CD14-positive monocyte (primary cell): ENCODE data around the gene IL21R. TPM values are rescaled to one million over a fixed set of nuclear protein-coding genes. Genes with fewer than 3 reads are reported as not detected.
A peak's percentile ranks its signal among the peaks of the same experiment; 100 is the strongest.

Experiments used
- DNase-seq, 3 donors: peaks; one replicate each; pipeline ENCODE4 v3.0.0-alpha.2; 2011 to 2022
- H2AFZ ChIP-seq: 2 replicates; pipeline ENCODE4 v1.6.0; 2012; ENCODE audit warnings: mild to moderate bottlenecking, low read depth, low read length, inconsistent platforms; ENCODE audit not compliant: insufficient read depth, poor library complexity, severe bottlenecking
- H3K27ac ChIP-seq, 2 donors: 1 replicate in 1 of 2; 2 replicates in 1 of 2; pipeline ENCODE4 v1.5.1; 2012 to 2013; ENCODE audit warnings: low read length in 2 of 2, control low read depth in 1 of 2, inconsistent platforms in 1 of 2, low read depth in 1 of 2, mild to moderate bottlenecking in 1 of 2
- H3K27me3 ChIP-seq, 2 donors: one replicate each; pipeline versions ENCODE4 v1.6.0 to v1.6.1; 2011 to 2013; ENCODE audit warnings: low read length in 2 of 2; ENCODE audit not compliant: control insufficient read depth in 2 of 2, insufficient read depth in 2 of 2
- H3K36me3 ChIP-seq, 2 donors: replicated peaks in 1 of 2; 1 replicate in 1 of 2; 2 replicates in 1 of 2; pipeline versions ENCODE4 v1.5.1 to v1.6.1; 2012 to 2013; ENCODE audit warnings: low read length in 2 of 2, control low read depth in 1 of 2, inconsistent platforms in 1 of 2, mild to moderate bottlenecking in 1 of 2; ENCODE audit not compliant: insufficient read depth in 2 of 2, control insufficient read depth in 1 of 2
- H3K4me1 ChIP-seq, 2 donors: 1 replicate in 1 of 2; 2 replicates in 1 of 2; pipeline versions ENCODE4 v1.5.1 to v1.6.1; 2012 to 2013; ENCODE audit warnings: low read length in 2 of 2, control low read depth in 1 of 2, inconsistent platforms in 1 of 2, mild to moderate bottlenecking in 1 of 2, moderate library complexity in 1 of 2; ENCODE audit not compliant: insufficient read depth in 2 of 2, control insufficient read depth in 1 of 2
- H3K4me2 ChIP-seq: replicated peaks from 2 replicates; pipeline ENCODE3; 2012; ENCODE audit warnings: low read length, moderate library complexity, mild to moderate bottlenecking; ENCODE audit not compliant: poor library complexity, severe bottlenecking; ENCODE audit errors: extremely low read depth
- H3K4me3 ChIP-seq, 3 experiments: fragments of 200-600 bp in 1 of 3; sonication (generic) in 1 of 3; replicated peaks in 1 of 3; 1 replicate in 2 of 3; 2 replicates in 1 of 3; pipeline ENCODE4 v1.5.1; 2011 to 2013; ENCODE audit warnings: low read length in 3 of 3, mild to moderate bottlenecking in 3 of 3, control low read depth in 2 of 3, low read depth in 2 of 3, inconsistent platforms in 1 of 3, moderate library complexity in 1 of 3
- H3K79me2 ChIP-seq: 2 replicates; pipeline ENCODE4 v1.6.0; 2012; ENCODE audit warnings: mild to moderate bottlenecking, control low read depth, inconsistent platforms, low read length, moderate library complexity; ENCODE audit not compliant: insufficient read depth
- H3K9ac ChIP-seq: 2 replicates; pipeline ENCODE4 v1.6.0; 2017; ENCODE audit warnings: low read length, mild to moderate bottlenecking; ENCODE audit not compliant: insufficient read depth, poor library complexity, severe bottlenecking
- H3K9me3 ChIP-seq, 2 donors: replicated peaks in 1 of 2; 1 replicate in 1 of 2; 2 replicates in 1 of 2; pipeline versions ENCODE4 v1.5.1 to v1.6.1; 2012 to 2013; ENCODE audit warnings: low read length in 2 of 2, control low read depth in 1 of 2; ENCODE audit not compliant: control insufficient read depth in 1 of 2, insufficient read depth in 1 of 2
- H4K20me1 ChIP-seq: 2 replicates; pipeline ENCODE4 v1.6.0; 2012; ENCODE audit warnings: mild to moderate bottlenecking, low read length, control low read depth, moderate library complexity; ENCODE audit not compliant: insufficient read depth
- H3K27ac Mint-ChIP-seq, 7 donors: one replicate each; pipeline ENCODE4 v1.8.0; 2020; ENCODE audit warnings: mild to moderate bottlenecking in 7 of 7, mixed read lengths in 7 of 7, moderate library complexity in 6 of 7, inconsistent platforms in 2 of 7
- H3K27me3 Mint-ChIP-seq, 3 donors: one replicate each; pipeline ENCODE4 v1.8.0; 2021 to 2022; ENCODE audit warnings: low read depth in 3 of 3, mild to moderate bottlenecking in 3 of 3, mixed read lengths in 3 of 3, moderate library complexity in 3 of 3, inconsistent platforms in 1 of 3
- H3K36me3 Mint-ChIP-seq, 2 donors: one replicate each; pipeline ENCODE4 v1.8.0; 2020; ENCODE audit warnings: mixed read lengths in 2 of 2, inconsistent platforms in 1 of 2, mild to moderate bottlenecking in 1 of 2
- H3K4me1 Mint-ChIP-seq: one replicate; pipeline ENCODE4 v1.8.0; 2020; ENCODE audit warnings: mild to moderate bottlenecking, mixed read lengths
- H3K4me3 Mint-ChIP-seq, 2 donors: one replicate each; pipeline ENCODE4 v1.8.0; 2020; ENCODE audit warnings: mild to moderate bottlenecking in 2 of 2, mixed read lengths in 2 of 2, moderate library complexity in 1 of 2
- H3K9me3 Mint-ChIP-seq, 7 donors: one replicate each; pipeline ENCODE4 v1.8.0; 2020 to 2022; ENCODE audit warnings: mixed read lengths in 7 of 7, mild to moderate bottlenecking in 6 of 7, moderate library complexity in 6 of 7, inconsistent platforms in 2 of 7
- whole genome bisulfite sequencing: methylation state at CpG from one replicate; pipeline ENCODE4 v1.1.5; 2013; ENCODE audit warnings: missing lambda C conversion rate; ENCODE audit not compliant: insufficient coverage; 5-methylcytosine and 5-hydroxymethylcytosine counted together
- intact Hi-C, 2 donors: fragments of 100-400 bp; cut with micrococcal nuclease; formaldehyde crosslinking; loops; one replicate each; pipeline versions ENCODE4 v1.15.0 to v1.15.1; 2023
- polyA plus RNA-seq, 3 donors: library from polyadenylated mRNA; depleted of rRNA in 1 of 3; unstranded in 2 of 3; stranded (reverse) in 1 of 3; fragments of 300-500 nt in 2 of 3; fragments of >200 nt in 1 of 3; fragmentation: Illumina TruSeq in 2 of 3; gene quantifications; 1 replicate in 2 of 3; 2 replicates in 1 of 3; pipeline ENCODE4 v1.2.3, GENCODE V29; 2012 to 2021
- TF ChIP-seq, protein P1 (sequence below): fragments of 200-600 bp; IDR thresholded peaks from one replicate; pipeline ENCODE4 v1.8.0; 2022; ENCODE audit warnings: antibody characterized with exemption, mild to moderate bottlenecking

IL21R gene
- polyA plus RNA-seq, 3 donors = 1.0 to 1.7 (median 1.4) TPM

DNA sequence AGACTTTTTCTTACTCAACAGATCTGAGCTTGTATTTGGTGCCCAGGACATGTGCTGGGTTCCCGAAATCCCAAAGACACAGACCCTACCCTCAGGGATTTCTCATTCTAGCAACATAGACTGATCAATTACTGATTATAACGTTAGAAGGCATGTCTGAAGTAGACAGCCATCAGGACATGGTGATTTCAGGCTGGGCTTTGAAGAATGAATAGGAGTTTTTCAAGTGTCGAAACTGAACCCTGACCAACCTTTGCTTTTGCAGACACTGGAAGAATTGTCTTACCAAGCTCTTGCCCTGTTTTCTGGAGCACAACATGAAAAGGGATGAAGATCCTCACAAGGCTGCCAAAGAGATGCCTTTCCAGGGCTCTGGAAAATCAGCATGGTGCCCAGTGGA is 40.0 kb upstream of the IL21R start:
- peaks cover 31% of the 10 kb centered on the region for H4K20me1 ChIP-seq
- peak overlapping the region in 2 of 7 donors; percentile 18 to 34 for H3K27ac Mint-ChIP-seq
- no peak overlapping the region for H2AFZ ChIP-seq
- peaks cover 72 to 74% of the 10 kb centered on the region in 2 donors for H3K36me3 ChIP-seq
- H3K36me3 Mint-ChIP-seq = peaks cover 65 to 78% of the 10 kb centered on the region in 2 donors
- no peaks in the 10 kb centered on the region for H3K27me3 ChIP-seq
- H3K4me1 Mint-ChIP-seq = peaks cover 4% of the 10 kb centered on the region
- no peaks in the 10 kb centered on the region for H3K79me2 ChIP-seq
- no peak overlapping the region for H3K9ac ChIP-seq
- H3K4me3 ChIP-seq = no peak overlapping the region
- H3K9me3 Mint-ChIP-seq = peaks cover 0 to 7% (median 5%) of the 10 kb centered on the region in 7 donors
- intact Hi-C loops = no loop called here
- 100% methylated on average over 2 of the region's 3 CpGs for WGBS
- TF ChIP-seq, protein P1, sequence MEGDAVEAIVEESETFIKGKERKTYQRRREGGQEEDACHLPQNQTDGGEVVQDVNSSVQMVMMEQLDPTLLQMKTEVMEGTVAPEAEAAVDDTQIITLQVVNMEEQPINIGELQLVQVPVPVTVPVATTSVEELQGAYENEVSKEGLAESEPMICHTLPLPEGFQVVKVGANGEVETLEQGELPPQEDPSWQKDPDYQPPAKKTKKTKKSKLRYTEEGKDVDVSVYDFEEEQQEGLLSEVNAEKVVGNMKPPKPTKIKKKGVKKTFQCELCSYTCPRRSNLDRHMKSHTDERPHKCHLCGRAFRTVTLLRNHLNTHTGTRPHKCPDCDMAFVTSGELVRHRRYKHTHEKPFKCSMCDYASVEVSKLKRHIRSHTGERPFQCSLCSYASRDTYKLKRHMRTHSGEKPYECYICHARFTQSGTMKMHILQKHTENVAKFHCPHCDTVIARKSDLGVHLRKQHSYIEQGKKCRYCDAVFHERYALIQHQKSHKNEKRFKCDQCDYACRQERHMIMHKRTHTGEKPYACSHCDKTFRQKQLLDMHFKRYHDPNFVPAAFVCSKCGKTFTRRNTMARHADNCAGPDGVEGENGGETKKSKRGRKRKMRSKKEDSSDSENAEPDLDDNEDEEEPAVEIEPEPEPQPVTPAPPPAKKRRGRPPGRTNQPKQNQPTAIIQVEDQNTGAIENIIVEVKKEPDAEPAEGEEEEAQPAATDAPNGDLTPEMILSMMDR = no peak
- H3K4me3 Mint-ChIP-seq = no peak overlapping the region
- H3K4me2 ChIP-seq = no peak overlapping the region
- H3K4me1 ChIP-seq = peaks cover 2 to 5% of the 10 kb centered on the region in 2 donors
- no peak for DNase-seq
- no peak overlapping the region for H3K27ac ChIP-seq
- peaks cover 0 to 10% of the 10 kb centered on the region in 2 donors for H3K9me3 ChIP-seq
- no peaks in the 10 kb centered on the region for H3K27me3 Mint-ChIP-seq

DNA sequence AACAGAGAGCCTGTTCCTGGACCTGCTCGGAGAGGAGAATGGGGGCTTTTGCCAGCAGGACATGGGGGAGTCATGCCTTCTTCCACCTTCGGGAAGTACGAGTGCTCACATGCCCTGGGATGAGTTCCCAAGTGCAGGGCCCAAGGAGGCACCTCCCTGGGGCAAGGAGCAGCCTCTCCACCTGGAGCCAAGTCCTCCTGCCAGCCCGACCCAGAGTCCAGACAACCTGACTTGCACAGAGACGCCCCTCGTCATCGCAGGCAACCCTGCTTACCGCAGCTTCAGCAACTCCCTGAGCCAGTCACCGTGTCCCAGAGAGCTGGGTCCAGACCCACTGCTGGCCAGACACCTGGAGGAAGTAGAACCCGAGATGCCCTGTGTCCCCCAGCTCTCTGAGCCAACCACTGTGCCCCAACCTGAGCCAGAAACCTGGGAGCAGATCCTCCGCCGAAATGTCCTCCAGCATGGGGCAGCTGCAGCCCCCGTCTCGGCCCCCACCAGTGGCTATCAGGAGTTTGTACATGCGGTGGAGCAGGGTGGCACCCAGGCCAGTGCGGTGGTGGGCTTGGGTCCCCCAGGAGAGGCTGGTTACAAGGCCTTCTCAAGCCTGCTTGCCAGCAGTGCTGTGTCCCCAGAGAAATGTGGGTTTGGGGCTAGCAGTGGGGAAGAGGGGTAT is 39.3 kb upstream of the IL21R start:
- TF ChIP-seq, protein P1 = no peak
- WGBS = 98% methylated on average over 16 of the region's 16 CpGs
- Histone ChIP-seq H3K27ac (peak overlapping the region in 1 of 2 donors; percentile 26), H3K4me3 (no peak overlapping the region), H3K27me3 (no peaks in the 10 kb centered on the region), H3K4me2 (no peak overlapping the region), H3K9ac (no peak overlapping the region), H4K20me1 (peaks cover 31% of the 10 kb centered on the region), H2AFZ (no peak overlapping the region), H3K36me3 (peaks cover 67% of the 10 kb centered on the region in 2 donors), H3K79me2 (no peaks in the 10 kb centered on the region), H3K9me3 (peaks cover 0 to 10% of the 10 kb centered on the region in 2 donors), H3K4me1 (peaks cover 10 to 12% of the 10 kb centered on the region in 2 donors)
- DNase-seq = no peak
- H3K27ac Mint-ChIP-seq = peak overlapping the region in 2 of 7 donors; percentile 18 to 26
- no peaks in the 10 kb centered on the region for H3K27me3 Mint-ChIP-seq
- peaks cover 11% of the 10 kb centered on the region for H3K4me1 Mint-ChIP-seq
- intact Hi-C loops = no loop called here
- H3K36me3 Mint-ChIP-seq = peaks cover 61 to 71% of the 10 kb centered on the region in 2 donors
- no peak overlapping the region for H3K4me3 Mint-ChIP-seq
- peaks cover 0 to 7% (median 5%) of the 10 kb centered on the region in 7 donors for H3K9me3 Mint-ChIP-seq
